GM12872 (cell line): ENCODE data around the gene SH3RF1.

Source experiments
- CTCF ChIP-seq: IDR thresholded peaks from 3 replicates; pipeline ENCODE4 v1.5.1; 2011; ENCODE audit warnings: low read depth, mild to moderate bottlenecking, low read length, moderate library complexity; ENCODE audit not compliant: insufficient read depth

Gene SH3RF1

GRCh38 chr4:169092889-169093522, 177.8 kb downstream of the SH3RF1 start:
- no peak for TF ChIP-seq CTCF

GRCh38 chr4:169090484-169091215, 180.1 kb downstream of the SH3RF1 start:
- no peak for TF ChIP-seq CTCF

GRCh38 chr4:169089004-169089403, 181.8 kb downstream of the SH3RF1 start:
- no peak for TF ChIP-seq CTCF

GRCh38 chr4:169084954-169085353, 185.8 kb downstream of the SH3RF1 start:
- no peak for TF ChIP-seq CTCF

- TF ChIP-seq CTCF = no peak
These were observed 189.8 kb downstream of the SH3RF1 start for GRCh38 chr4:169080981-169081380.

- no peak for TF ChIP-seq CTCF
These were observed 190.6 kb downstream of the SH3RF1 start for GRCh38 chr4:169079942-169080827.

GRCh38 chr4:169074117-169074516, 196.6 kb downstream of the SH3RF1 start:
- TF ChIP-seq CTCF = no peak
